Measurements from ENCODE around the gene GNAT2.

The GNAT2 gene

DNA sequence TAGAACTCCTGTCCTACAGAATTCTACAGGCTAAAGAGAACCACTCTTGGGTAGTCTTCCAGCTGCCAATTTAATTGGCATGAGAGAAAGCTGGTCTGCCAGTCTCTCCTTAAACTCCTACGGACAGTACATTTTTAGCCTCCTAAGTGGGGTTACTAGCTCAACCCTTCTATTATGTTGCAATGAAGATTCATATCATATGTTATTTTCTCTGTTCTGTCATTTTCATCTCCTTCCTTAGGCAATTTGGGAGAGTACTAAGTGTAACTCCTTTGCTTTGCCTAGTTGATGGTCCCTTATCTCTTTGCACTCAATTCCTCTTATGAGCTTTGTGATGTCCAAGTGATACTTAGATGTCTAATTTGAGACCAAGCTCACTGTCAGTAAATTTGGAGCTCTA lies 14.0 kb downstream of the GNAT2 start:
- DNase-seq, result no peak

GRCh38 chr1:109603229-109603628 lies 16.2 kb downstream of the GNAT2 start:
- DNase-seq, result no peak

DNA sequence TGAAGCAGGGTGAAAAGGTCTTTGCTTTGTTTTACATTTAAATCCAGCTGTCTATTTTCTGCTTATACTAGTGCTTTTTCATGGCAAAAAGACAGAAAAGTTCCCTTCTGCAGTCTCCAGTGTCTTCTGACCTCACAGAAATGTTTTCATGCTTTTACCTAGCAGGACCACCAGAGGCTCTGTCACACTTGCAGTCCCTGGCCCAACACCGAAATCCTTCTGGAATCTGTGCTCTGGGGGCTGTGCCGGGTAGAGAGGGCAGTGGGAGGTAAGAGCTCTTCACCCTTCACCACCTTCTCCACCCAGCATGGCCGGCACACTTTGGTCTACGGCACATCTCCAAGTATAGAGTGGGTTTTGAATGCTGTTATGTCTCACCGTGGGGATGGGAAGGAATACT lies 20.8 kb downstream of the GNAT2 start:
- no peak for DNase-seq

- DNase-seq, result no peak
These were observed 21.3 kb downstream of the GNAT2 start for GRCh38 chr1:109598156-109598555.

DNA sequence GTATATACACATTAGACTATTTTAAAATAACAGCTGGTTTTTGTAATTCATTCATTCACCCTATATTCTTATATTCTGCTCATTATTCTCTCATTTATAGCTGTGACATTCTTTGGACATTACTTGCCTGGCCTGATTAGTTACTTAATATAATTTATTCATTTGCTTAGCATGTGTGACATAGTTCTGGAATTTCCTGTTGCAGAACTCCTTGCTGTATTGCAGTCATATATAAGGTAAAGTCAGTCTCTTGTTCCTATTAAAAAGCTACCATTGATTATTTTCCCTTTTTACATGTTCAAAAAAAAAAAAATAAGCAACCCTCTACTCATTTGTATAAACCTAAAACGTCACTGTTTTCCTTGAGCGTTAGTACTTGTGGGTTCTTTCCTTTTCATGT lies 23.9 kb downstream of the GNAT2 start:
- no peak for DNase-seq

DNA sequence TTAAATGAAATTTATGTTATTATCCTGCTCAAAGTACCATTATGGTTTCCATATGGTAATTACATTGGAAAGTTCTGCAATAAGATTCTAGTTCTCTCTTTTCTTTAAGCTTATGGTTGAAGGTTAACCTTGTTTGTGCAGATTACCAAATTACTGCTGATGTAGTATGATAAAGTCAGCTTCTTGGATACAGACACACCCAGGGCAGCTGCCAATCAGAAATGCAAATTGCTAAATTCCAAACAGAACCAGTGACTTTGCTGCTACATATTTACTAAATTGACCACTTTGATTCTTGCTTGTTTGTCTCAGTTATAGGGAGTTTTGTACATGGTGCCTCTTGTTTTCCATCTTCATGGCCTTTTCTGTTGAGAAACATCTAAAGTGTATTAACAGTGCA lies 26.5 kb downstream of the GNAT2 start:
- DNase-seq, result no peak

DNA sequence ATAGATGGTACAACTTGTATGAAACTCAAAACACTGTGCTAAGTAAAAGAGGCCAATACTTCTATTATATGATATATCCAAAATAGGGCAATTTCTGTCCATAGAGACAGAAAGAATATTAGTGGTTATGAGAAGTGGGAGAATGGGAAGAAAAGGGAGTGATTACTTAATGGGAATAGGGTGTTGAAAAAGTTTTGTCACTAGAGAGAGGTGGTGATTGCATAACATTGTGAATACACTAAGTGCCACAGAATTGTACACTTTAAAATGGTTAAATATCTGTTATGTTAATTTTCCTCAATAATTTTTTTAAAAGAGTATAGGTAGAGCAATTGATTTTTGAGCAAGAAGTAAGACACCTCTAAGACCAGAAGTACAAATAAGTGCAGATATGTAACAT lies 29.7 kb downstream of the GNAT2 start:
- no peak for DNase-seq

DNA sequence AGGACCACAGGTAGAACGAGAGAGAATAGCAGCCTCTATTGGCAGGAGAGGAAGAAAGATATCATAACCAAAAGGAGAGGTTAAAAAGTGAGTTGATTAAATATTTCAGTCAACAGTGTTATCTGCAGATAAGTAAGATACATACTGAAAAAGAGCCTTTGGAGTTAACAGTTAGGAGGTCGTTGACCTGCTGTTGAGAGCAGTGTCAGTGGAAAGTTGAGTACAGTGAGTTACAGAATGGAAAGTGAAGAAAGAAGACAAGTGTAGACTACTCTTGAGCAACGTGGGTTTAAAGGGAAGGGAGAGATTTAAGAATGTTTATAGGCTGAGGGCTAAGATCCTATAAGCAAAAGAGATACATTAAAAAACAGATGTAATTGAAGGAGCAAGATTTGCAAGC lies 30.2 kb downstream of the GNAT2 start:
- no peak for DNase-seq

DNA sequence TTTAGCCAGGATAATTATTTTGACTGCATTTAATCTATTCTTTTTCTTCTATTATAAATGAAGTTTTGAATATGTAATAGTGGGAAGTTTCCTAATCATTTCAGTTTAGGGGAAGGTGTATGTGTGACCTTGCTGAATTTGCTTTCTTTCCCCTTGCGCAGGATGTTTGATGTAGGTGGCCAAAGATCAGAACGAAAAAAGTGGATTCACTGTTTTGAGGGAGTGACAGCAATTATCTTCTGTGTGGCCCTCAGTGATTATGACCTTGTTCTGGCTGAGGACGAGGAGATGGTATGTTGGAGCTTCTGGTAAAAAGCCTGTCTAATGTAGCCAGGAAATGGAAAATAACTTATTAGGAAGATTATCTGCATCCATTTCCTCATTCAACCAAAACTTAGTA lies 33.4 kb downstream of the GNAT2 start:
- no peak for DNase-seq

DNA sequence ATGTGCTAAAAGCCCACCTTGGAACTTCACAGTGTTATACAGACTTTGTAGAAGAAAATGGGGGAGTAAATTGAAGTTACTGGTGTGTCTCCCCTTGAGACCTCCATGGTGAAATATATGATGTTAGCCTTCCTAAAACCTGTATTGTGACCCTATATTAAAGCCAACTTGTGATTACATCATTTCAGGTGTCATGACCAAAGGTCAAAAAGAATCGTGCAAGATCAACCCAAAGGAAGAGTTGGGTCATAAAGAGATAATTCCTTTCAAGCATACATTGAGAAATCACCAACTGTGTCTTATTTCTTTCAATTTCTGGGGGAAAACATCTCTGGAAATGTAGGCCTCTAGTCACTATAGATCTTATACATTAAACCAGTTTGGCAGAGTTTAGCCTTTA lies 34.6 kb downstream of the GNAT2 start:
- DNase-seq, result no peak

DNA sequence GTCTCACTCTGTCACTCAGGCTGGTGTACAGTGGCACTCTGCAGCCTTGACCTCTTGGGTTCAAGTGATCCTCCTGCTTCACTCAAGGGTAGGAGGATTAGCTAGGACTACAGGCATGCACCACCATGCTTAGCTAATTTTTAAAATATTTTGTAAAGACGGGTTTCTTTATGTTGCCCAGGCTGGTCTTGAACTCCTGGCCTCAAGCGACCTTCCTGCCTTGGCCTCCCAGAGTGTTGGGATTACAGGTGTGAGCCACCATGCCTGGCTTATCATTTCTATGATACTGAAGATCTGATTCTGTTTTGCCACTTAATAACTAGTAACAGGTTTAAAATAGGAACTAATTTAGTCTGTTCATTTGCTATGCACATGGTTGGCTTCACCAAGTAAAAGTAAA lies 37.4 kb downstream of the GNAT2 start:
- DNase-seq, result no peak

DNA sequence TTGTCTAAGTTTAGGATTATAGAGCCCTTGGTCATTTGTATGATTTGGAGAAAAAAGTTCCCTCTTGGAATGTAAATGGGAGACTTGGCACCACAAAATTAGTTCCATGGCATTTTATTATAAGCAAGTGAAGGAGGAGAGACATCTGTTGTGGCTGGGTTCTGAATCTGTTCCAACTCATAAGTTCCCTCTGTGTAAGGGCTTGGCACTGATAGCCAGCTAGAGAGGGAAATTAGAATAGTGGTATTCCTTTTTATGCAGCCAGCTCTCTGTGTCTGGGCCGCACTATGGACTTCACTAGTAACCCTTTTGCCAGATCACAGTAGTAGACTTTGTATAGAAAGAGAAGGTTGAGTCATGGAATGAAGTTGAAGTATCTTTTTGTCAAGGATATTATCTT lies 39.9 kb downstream of the GNAT2 start:
- no peak for DNase-seq

GRCh38 chr1:109578947-109579443 lies 40.4 kb downstream of the GNAT2 start:
- DNase-seq, result no peak

DNA sequence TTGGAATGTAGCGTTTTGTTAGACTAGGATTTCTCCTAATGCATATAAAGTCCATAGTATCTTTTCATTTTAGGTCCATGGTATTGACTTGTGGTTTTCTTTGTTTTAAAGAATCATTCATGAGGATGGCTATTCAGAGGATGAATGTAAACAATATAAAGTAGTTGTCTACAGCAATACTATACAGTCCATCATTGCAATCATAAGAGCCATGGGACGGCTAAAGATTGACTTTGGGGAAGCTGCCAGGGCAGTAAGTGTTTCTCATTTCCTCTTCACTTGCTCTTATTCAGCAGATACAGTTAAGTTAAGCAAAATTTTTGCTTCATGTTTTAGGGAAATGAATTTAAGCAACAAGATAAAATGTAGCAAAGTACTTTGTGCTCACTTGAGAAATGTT lies 45.6 kb downstream of the GNAT2 start:
- DNase-seq, result no peak

DNA sequence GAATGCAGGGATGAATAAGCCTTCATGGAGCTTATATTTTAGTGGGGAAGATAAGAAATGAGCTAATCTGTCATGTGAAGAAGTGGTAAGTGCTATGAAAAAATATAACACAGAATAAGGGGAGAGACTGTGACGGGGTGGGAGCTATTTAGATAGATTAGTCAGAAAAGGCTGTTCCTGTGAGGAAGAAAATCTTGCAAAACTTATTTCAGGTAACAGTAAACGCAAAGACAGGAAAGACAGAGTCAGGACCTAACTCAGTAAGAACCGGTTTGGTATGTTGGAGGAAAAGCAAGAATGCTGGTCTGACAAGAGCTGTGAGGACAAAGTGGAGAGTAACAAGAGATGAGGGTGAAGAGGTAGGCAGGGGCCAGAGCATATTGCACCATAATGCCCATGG lies 49.0 kb downstream of the GNAT2 start:
- DNase-seq, result no peak

DNA sequence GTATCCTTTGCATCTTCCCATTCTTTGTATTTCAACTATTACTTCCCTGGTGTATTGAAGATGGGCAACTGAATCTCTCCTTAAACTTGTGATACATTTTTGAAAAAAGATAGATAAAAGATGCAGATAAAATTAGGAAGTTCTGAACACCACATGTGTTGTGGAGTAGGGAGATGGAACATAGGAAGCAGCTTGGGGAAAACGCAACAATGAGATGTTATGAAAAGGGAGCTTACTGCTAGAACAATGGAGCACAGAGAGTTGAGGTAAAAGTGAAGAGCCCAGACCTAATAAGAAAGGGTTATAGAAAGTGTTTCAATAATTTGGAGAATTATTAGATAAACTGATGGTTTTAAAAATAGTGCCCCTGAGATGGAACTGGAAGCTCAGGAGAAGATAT lies 50.1 kb downstream of the GNAT2 start:
- DNase-seq, result no peak

DNA sequence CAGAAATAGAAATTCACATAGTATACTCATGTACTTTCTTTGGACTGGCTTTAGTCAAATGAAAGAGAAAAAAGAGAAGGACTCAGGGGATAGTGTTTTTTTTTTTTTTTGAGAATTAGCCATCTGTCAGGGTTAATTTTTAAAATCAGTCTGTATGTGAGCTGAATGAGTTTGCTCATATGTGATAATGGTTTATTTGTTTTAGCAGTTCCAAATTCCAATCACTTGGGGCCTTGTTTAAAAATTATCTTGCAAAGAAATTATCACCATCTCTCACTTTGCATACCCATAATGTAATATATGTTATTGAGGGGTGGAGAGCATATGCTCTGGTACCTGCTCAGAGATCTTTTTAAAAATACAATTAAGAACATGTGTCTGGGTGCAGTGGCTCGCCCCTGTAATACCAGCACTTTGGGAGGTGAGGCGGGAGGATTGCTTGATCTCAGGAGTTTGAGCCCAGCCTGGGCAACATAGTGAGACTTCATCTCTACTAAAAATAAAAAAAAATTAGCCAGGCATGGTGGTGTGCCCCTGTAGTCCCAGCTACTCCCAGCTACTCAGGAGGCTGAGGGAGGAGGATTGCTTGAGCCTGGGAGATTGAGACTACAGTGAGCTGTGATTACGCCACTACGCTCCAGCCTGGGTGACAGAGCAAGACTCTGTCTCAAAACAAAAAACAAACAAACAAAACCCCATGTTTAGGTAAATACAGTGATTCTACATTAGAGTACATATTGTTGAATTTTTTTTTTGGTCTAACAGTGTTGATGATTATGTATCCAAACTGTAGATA lies 51.3 kb downstream of the GNAT2 start:
- DNase-seq, result no peak

- no peak for DNase-seq
These were observed 52.4 kb downstream of the GNAT2 start for GRCh38 chr1:109566982-109567381.

- no peak for DNase-seq
These were observed 54.2 kb downstream of the GNAT2 start for GRCh38 chr1:109565241-109565640.

DNA sequence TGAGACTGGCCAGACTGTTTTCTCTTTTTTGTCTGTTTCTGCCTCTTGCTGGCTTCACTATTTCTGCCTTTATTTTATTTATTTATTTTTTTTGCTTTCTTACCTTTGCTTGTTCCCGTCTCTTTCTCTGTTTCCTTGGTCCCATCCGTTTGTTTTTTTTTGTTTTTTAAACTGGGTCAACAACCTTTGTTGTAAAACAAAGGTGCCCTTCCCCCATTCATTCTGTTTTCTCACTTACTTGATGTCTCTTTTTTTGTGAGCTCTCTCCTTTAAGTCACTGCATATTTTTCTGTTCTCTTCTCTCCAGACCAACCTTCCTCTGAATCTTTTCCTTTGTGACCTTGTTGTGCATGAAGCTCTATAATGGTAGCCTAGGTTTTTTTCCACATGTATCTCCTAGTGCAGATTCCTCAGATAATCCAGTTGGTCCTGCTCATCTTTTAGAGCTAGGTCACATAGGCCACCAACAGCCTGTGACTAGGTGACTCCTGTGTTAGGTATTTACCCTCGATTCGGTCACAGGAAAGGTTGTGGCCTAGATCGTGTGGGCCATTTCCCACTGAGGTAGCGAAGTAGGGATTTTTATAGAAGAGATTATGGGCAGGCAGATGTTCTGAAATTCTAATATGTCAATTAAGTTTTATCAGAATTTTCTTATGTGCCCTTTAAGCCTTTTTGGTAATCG lies 55.1 kb downstream of the GNAT2 start:
- DNase-seq, result no peak

DNA sequence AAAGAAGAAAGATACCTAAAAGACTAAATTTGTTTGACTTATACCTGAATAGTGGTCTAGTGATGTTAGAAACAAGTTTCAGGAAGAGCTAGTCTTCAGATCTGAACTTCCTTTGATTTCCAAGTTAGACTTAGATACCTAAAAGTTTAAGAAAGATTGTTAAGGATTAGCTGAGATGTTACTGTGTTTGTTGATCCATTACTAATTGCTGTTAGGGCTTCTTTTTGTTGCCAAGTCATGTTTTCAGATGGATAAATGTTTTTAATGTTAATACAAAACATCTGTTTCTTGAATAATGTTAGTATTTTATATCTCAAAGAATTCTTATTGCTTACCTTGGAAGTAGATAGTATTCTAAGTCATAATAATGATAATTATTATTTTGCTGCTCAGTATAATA lies 59.4 kb downstream of the GNAT2 start:
- no peak for DNase-seq

GRCh38 chr1:109557520-109557919 lies 61.9 kb downstream of the GNAT2 start:
- DNase-seq, result no peak

- no peak for DNase-seq
These were observed 62.9 kb downstream of the GNAT2 start for GRCh38 chr1:109556563-109556962.

Data from midbrain (tissue), 1 donor.